PC-3 (cell line): ENCODE data around the gene MRPL37. TPM values are rescaled to one million over a fixed set of nuclear protein-coding genes. Genes with fewer than 3 reads are reported as not detected.

Experiments
- ATAC-seq: fragments of 200-7000 bp; cut with Tn5 transposase; 2 replicates; pipeline ENCODE4 v1.9.1; 2020; ENCODE audit warnings: mild to moderate bottlenecking, moderate library complexity
- BruUV-seq: library from RNA; stranded (reverse); fragments of 400-500 nt; replicated peaks from 2 replicates; lab custom pipeline; 2021; lab: Mats Ljungman, UMichigan
- CTCF ChIA-PET: fragments of 300-600 bp; sonication (Branson Sonifier 250); formaldehyde crosslinking; loops from one replicate; lab custom pipeline; 2022; ENCODE audit warnings: antibody characterized with exemption; lab: Charles Lee
- POLR2A ChIA-PET: fragments of 300-600 bp; sonication (Branson Sonifier 250); formaldehyde crosslinking; loops from one replicate; lab custom pipeline; 2022; ENCODE audit warnings: antibody characterized with exemption; ENCODE audit not compliant: unreplicated experiment; lab: Charles Lee
- DNase-seq: peaks from one replicate; pipeline ENCODE4 v3.0.0-alpha.2; 2015
- H2AFZ ChIP-seq: fragments of 300-600 bp; sonication (generic); 2 replicates; pipeline ENCODE4 v1.6.0; 2016; ENCODE audit warnings: antibody characterized with exemption, low read length
- H3F3A ChIP-seq: fragments of 300-600 bp; sonication (generic); one replicate; pipeline ENCODE4 v1.6.0; 2017; ENCODE audit warnings: antibody characterized with exemption, low read length, control low read depth, mild to moderate bottlenecking; ENCODE audit not compliant: unreplicated experiment
- H3K27ac ChIP-seq: fragments of 300-600 bp; sonication (generic); 2 replicates; pipeline ENCODE4 v1.5.1; 2016; ENCODE audit warnings: mild to moderate bottlenecking, low read length
- H3K27me3 ChIP-seq: fragments of 300-600 bp; sonication (generic); 2 replicates; pipeline ENCODE4 v1.6.1; 2016; ENCODE audit warnings: low read length, mixed read lengths
- H3K36me3 ChIP-seq: fragments of 300-600 bp; sonication (generic); 2 replicates; pipeline ENCODE4 v1.6.1; 2016; ENCODE audit warnings: low read depth, mixed run types, low read length, mixed read lengths
- H3K4me1 ChIP-seq: fragments of 300-600 bp; sonication (generic); 2 replicates; pipeline ENCODE4 v1.5.1; 2016; ENCODE audit warnings: low read length; ENCODE audit not compliant: insufficient read depth
- H3K4me2 ChIP-seq: fragments of 300-600 bp; sonication (generic); 2 replicates; pipeline ENCODE4 v1.6.0; 2016; ENCODE audit warnings: low read length
- H3K4me3 ChIP-seq: fragments of 300-600 bp; sonication (generic); 2 replicates; pipeline ENCODE4 v1.5.1; 2016; ENCODE audit warnings: mild to moderate bottlenecking, low read length, mixed read lengths
- H3K79me2 ChIP-seq: fragments of 300-600 bp; sonication (generic); 2 replicates; pipeline ENCODE4 v1.6.1; 2017; ENCODE audit warnings: low read length, mixed read lengths
- H3K9ac ChIP-seq: fragments of 300-600 bp; sonication (generic); 2 replicates; pipeline ENCODE4 v1.6.0; 2016; ENCODE audit warnings: mild to moderate bottlenecking, low read length
- H3K9me2 ChIP-seq: fragments of 300-600 bp; sonication (generic); replicated peaks from 2 replicates; pipeline ENCODE4 v1.6.1; 2016; ENCODE audit warnings: mixed run types, low read length, mixed read lengths
- H3K9me3 ChIP-seq: fragments of 300-600 bp; sonication (generic); 2 replicates; pipeline ENCODE4 v1.6.1; 2016; ENCODE audit warnings: low read length, mixed read lengths
- H4K20me1 ChIP-seq: fragments of 300-600 bp; sonication (generic); 2 replicates; pipeline ENCODE4 v1.6.1; 2016; ENCODE audit warnings: low read length, mixed read lengths
- CTCF ChIP-seq: fragments of 300-600 bp; sonication (generic); conservative IDR thresholded peaks from 2 replicates; pipeline ENCODE4 v1.5.1; 2017; ENCODE audit warnings: antibody characterized with exemption, low read depth, mild to moderate bottlenecking, low read length
- EZH2 ChIP-seq: fragments of 300-600 bp; sonication (generic); IDR thresholded peaks from one replicate; pipeline ENCODE4 v1.6.1; 2017; ENCODE audit warnings: antibody characterized with exemption, mild to moderate bottlenecking, low read length; ENCODE audit not compliant: unreplicated experiment
- EZH2phosphoT487 ChIP-seq: fragments of 300-600 bp; sonication (generic); IDR thresholded peaks from 2 replicates; pipeline ENCODE4 v1.6.1; 2018; ENCODE audit warnings: mild to moderate bottlenecking, antibody characterized with exemption, low read length, borderline replicate concordance
- intact Hi-C: fragments of 100-400 bp; cut with micrococcal nuclease; formaldehyde crosslinking; loops from 2 replicates; pipeline ENCODE4 v1.9.0; 2023
- total RNA-seq: library from RNA; depleted of rRNA; stranded (reverse); fragments of >200 nt; gene quantifications from 2 replicates; pipeline ENCODE4 v1.2.3, GENCODE V29; 2014

Gene MRPL37
- total RNA-seq, 1 experiment from 2014 or later = 191 TPM

GRCh38 chr1:54172614-54173599 lies 27.1 kb upstream of the MRPL37 start:
- H3K36me3 ChIP-seq = no peaks in the 10 kb centered on the region
- DNase-seq (no peak), ATAC-seq (no peak)
- H3K9me3 ChIP-seq = no peaks in the 10 kb centered on the region
- no peak overlapping the region for H3K9ac ChIP-seq
- no peaks in the 10 kb centered on the region for H3K27me3 ChIP-seq
- H3K9me2 ChIP-seq = no peaks in the 10 kb centered on the region
- no peak overlapping the region for H3K4me3 ChIP-seq
- no peaks in the 10 kb centered on the region for H3K79me2 ChIP-seq
- H3F3A ChIP-seq = no peaks in the 10 kb centered on the region
- H3K4me1 ChIP-seq = no peaks in the 10 kb centered on the region
- no peaks in the 10 kb centered on the region for H4K20me1 ChIP-seq
- TF ChIP-seq EZH2 = no peak
- TF ChIP-seq EZH2phosphoT487 = no peak
- no peak for TF ChIP-seq CTCF
- ChIA-PET CTCF (no interaction called here), POLR2A (no interaction called here)
- intact Hi-C loops = no loop called here
- BruUV-seq = no TSS peak
- no peak overlapping the region for H3K4me2 ChIP-seq
- no peak overlapping the region for H3K27ac ChIP-seq
- no peak overlapping the region for H2AFZ ChIP-seq

DNA sequence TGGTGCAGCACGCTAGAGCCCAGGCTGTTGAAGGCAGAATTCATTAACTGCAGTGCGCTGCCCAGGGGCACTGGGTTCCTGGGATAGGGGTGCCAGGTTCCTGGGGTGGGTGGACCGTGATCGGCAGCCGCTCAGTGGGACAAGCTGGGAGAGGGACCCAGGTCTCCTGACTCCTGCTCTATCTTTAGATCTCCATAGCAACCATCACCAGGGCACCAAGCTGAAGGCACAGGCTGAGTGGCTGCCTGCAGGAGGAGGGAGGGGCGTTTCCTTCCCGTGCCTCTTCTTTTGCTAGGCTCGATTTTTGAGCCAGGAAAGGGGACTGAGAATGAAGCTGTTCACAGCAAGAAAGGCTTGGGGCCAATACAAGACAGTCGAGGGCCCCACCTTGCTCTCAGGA lies 26.3 kb upstream of the MRPL37 start:
- BruUV-seq = no TSS peak
- no peak overlapping the region for H3K4me3 ChIP-seq
- ATAC-seq = no peak
- no peaks in the 10 kb centered on the region for H3K4me1 ChIP-seq
- no peak overlapping the region for H3K9ac ChIP-seq
- no peak overlapping the region for H2AFZ ChIP-seq
- no peaks in the 10 kb centered on the region for H3K36me3 ChIP-seq
- no peaks in the 10 kb centered on the region for H3K9me2 ChIP-seq
- H3F3A ChIP-seq = no peaks in the 10 kb centered on the region
- H3K27ac ChIP-seq = no peak overlapping the region
- no peaks in the 10 kb centered on the region for H4K20me1 ChIP-seq
- no peak for DNase-seq
- H3K27me3 ChIP-seq = no peaks in the 10 kb centered on the region
- intact Hi-C loops = no loop called here
- no peaks in the 10 kb centered on the region for H3K9me3 ChIP-seq
- no peak overlapping the region for H3K4me2 ChIP-seq
- TF ChIP-seq EZH2 (no peak), CTCF (no peak), EZH2phosphoT487 (no peak)
- no peaks in the 10 kb centered on the region for H3K79me2 ChIP-seq
- POLR2A ChIA-PET = no interaction called here
- CTCF ChIA-PET = no interaction called here

GRCh38 chr1:54174106-54174505 lies 25.9 kb upstream of the MRPL37 start:
- H3K9ac ChIP-seq = no peak overlapping the region
- H2AFZ ChIP-seq = no peak overlapping the region
- H3F3A ChIP-seq = no peaks in the 10 kb centered on the region
- no peak for ATAC-seq
- DNase-seq = no peak
- H3K4me1 ChIP-seq = no peaks in the 10 kb centered on the region
- no peak for TF ChIP-seq EZH2phosphoT487
- TF ChIP-seq CTCF = no peak
- TF ChIP-seq EZH2 = no peak
- no TSS peak for BruUV-seq
- no peaks in the 10 kb centered on the region for H3K79me2 ChIP-seq
- H3K27me3 ChIP-seq = no peaks in the 10 kb centered on the region
- H3K4me3 ChIP-seq = no peak overlapping the region
- no peaks in the 10 kb centered on the region for H4K20me1 ChIP-seq
- POLR2A ChIA-PET = no interaction called here
- no peaks in the 10 kb centered on the region for H3K9me3 ChIP-seq
- H3K27ac ChIP-seq = no peak overlapping the region
- H3K36me3 ChIP-seq = no peaks in the 10 kb centered on the region
- CTCF ChIA-PET = no interaction called here
- intact Hi-C loops = no loop called here
- no peak overlapping the region for H3K4me2 ChIP-seq
- no peaks in the 10 kb centered on the region for H3K9me2 ChIP-seq
